IMR-90 (cell line): ENCODE data around the gene RGMB.

Experiments used
- CTCF ChIP-seq: conservative IDR thresholded peaks from 2 replicates; pipeline ENCODE4 v1.5.1; 2012; ENCODE audit warnings: mild to moderate bottlenecking, low read depth, low read length, improper control_type of control experiment
- FOS ChIP-seq: fragments of 150-350 bp; IDR thresholded peaks from 2 replicates; pipeline ENCODE4 v1.6.1; 2016; ENCODE audit warnings: low read depth, low read length
- MAFK ChIP-seq: IDR thresholded peaks from 2 replicates; pipeline ENCODE4 v1.6.1; 2012; ENCODE audit warnings: low read depth, low read length, improper control_type of control experiment
- POLR2A ChIP-seq: IDR thresholded peaks from 2 replicates; pipeline ENCODE4 v1.6.1; 2012; ENCODE audit warnings: mild to moderate bottlenecking, low read depth, low read length
- RAD21 ChIP-seq: IDR thresholded peaks from 2 replicates; pipeline ENCODE4 v1.6.1; 2012; ENCODE audit warnings: low read length, improper control_type of control experiment

DNA sequence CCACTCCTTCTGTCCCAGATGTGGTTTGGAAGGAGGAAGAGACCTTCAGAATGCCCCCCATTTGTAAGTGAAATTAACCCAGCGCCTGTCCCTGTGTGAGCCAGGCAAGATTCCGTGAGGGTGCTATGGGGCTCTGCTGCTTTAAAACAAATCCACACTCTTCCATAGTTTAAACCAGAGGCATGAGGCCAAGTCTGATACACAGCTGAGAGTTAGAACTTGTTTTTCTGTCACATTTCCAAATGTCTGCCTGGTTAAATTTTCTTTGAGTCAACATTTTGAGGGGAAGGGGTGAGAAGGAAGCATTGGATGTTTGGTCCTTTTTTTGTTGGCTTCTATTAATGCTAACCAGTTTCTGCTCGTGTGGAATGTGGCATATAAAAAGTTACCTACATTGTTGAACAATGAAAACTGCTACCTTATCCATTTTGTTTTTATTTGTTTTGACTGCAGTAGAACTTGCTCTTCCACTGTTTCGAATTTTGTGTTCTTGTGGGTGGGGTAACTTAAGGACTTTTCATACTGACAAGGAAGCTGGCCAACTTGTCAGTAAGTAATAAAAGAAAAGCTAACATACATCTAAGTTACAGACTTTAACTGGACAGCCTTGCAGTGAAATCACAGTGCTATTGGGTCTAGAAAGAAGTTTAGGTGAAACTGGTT, 12.9 kb downstream of the RGMB start:
- TF ChIP-seq POLR2A (no peak; the same call in 1 of the 2 replicates), MAFK (no peak), FOS (no peak), CTCF (no peak), RAD21 (no peak)
